Colon (tissue), 2 donors: ENCODE results near the gene GNPDA2.
"Not testable (repeated sequence)": the region's sequence is repeated elsewhere in the genome, so short reads cannot be mapped to it uniquely, and the experiment has no call there.

Experiments
- FAIRE-seq: peaks from 2 replicates; lab custom pipeline; 2012; peaks lifted over from hg19 to GRCh38; lab: Jason Lieb, UNC
- donor health status: control.
- donor health status: control.

GNPDA2 gene

DNA sequence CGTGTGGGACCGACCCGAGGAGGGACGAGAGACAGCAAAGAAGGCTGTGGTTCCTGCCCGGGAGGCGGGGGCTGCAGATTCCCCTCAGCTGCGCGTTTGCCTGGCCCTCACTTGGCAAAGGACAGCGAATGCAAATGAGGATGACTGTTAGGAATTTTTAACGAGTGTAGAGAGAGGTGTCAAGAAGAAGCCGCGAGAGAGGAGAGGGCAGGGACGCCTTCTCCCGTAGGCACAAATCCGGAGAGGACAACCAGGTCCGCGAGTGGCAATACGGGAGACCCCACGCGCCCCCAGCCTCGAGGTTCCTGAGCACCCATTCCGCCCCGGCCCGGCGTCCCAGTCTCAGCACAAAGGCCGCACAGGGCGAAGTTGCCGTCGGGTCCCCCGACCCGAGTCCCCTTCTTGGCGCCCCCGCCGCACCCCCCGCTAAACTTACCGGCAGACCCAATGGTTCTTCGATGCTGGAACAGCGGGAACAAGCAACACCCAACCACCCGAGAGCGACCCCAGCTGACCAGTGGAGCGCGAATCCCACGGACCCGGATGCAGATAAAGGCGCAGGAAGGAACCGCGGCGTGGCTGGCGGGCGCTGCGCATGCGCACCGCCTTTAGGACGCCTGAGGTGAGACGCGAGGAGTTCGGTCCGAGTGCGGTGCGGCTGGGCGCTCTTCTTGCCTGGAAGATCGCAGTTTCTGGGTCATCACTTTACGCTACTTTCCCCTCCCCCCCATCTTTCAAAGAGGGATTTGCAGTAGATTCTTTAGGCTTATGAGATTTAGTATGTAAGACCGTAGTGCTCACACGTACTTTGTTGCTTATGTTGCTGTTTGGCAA lies at the start of gene GNPDA2:
TSS of gene GNPDA2 (minus strand) at position 519 of the 834 bp plus-strand sequence. CDS start 4,349 bp downstream, outside the sequence.
- FAIRE-seq, result no peak

DNA sequence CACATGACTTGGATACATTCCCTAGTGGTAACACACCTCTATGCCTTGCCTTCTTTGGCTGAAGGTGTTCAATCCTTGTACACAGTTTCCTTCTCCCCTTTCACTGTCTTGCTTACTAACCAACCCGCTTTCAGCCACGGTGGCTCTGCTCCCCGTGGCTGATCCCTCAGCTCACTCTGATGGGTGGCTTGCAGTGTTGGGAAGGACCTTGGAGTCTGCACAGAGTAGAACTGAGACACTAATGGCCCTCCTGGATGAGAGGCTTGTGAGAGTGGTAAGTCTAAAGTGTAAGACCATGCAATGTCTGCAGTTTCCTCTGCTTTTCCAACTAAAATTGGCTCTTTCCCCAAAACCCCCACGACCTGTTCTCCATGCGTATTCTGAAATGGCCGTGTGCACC lies 46.0 kb upstream of the GNPDA2 start:
- no peak for FAIRE-seq

DNA sequence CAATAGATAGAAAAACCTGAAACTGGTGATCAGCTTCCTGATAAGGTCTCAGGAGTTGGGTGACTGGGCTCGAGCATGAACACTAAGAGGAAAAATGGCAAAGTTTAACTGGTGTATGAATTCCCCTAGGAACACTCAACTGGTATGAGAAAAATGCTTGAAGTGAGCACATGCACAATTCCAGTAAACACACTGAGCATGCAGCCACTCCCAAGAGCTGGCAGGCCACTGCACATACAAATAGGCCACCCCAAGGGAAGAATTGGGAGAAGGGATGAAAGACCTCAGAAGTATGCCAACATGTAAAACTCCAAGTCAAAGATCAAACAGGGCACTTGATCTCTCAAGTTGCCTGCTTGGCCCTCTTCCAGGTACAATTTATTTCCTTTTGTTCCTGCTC lies 45.4 kb upstream of the GNPDA2 start:
- no peak for FAIRE-seq

DNA sequence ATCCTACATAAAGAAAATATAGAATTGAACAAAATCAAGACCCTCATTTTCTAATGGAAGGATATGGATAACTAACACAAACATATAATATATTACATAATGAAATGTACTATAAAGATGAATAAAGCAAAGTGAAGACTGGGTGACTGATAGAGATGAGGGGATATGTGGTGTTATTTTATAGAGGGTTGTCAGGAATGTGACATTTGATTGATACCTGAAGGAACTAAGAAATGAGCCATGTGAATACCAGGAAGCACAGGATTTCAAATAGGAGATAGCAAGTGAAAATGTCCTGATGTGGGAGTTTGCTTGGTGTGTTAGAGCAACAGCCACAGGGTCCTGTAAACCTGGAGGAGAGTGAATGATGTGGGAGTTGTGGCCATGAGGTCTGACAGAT lies 40.1 kb upstream of the GNPDA2 start:
- FAIRE-seq, result no peak

DNA sequence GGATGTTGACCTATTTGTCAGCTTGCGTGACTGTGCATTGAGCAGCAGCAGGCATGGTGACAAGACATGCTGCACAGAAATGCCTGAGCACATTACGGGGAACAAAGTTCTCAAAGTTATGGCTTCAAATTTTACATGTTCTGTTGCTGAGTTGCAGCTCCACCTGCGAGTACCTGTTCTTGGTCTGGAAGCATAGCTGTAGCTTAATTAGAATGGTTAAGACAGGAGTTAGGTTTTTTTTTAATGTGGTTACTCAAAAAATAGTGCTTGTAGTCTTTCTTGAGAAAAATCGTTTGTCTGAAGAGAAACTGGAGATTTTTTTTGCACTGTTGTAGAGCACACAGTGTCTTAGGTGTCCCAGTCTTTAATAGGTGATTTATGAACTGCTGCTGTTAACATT lies 38.8 kb upstream of the GNPDA2 start:
- FAIRE-seq, result no peak

DNA sequence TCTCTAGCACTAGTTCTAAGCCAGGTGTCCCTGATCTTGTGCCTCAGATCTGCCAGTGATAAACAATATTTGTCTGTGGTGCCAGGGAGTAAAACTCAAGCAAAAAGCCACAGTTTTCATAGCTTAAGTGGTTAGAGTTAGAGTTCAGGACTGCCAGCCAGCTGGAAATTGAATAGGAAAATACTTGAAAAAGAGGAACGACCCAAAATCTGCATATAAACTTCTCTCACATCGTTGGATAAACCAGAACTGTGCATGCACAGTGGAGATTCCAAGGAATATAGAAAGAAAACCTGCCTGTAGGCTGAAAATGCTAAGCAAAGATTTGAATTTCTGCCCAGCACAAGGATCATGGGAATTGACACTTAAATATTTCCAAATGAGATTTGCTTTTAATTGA lies 35.0 kb upstream of the GNPDA2 start:
- no peak for FAIRE-seq

DNA sequence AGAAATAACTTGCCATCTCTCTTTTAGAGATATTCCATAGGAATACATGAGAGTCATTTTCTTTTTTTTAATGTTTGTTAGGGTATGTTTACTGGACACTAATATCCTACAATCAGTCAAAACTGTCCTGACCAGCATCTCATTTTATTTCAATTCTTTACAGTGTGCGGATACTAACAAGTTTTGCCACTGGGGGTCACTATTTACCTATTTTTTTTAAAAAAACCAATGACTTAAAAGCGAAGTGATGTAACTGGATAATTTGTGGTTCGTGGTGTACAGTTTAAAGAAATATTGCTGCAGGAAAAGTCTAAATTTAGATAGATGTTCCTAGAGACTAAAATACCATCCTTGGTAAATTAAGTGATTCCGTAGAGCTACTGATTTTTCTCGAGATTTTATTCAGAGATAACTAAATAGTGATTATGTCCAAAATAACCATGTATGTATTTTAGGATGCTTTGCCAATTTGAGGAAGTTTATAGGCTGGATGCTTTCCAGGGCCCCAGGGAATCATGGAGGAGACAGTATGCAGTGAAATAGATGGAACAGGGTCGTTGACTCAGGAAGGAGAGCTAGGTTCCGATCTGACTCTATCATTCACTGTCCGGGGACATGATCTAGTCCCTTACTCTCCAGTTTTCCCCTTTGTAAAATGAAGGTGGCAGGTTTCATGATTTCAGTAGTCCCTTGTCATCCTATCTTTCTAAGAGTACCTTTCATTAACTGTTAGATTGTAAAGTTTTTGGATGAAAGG lies 34.0 kb upstream of the GNPDA2 start:
- FAIRE-seq, result no peak

DNA sequence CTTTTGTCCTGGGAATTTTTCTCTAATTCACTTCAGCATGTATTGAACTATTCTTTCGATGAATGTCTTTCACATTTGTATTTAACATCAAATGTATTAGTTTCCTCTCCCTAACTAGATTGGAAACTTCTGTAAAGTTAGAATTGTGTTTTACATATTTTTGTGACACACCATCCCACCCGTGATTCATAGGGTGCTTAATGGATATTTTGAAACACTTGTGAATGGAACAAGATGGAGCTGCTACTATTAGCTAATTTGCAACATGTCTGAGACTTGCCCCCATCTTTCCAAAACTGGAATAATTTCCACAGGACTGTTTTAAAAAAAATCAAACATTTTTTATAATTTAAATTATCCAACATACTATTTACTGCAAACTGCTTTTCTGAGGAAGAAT lies 30.2 kb upstream of the GNPDA2 start:
- no peak for FAIRE-seq

DNA sequence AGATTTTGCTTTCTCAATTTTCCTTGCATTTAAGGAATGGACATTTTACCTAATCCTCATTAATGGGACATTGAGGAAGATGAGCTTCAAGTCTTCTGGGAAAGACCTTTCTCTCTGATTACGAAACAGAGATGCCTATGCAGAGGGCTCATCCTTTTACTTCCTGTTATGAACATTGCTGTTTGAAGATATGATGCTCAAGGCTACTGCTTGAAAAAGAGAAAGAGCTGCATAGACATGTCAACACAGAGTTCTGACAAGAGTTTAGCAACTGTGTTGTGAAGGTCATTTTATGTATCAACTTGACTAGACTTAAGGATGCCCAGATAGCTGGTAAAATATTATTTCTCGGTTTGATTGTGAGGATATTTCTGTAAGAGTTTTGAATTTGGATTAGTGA lies 13.8 kb upstream of the GNPDA2 start:
- no peak for FAIRE-seq

DNA sequence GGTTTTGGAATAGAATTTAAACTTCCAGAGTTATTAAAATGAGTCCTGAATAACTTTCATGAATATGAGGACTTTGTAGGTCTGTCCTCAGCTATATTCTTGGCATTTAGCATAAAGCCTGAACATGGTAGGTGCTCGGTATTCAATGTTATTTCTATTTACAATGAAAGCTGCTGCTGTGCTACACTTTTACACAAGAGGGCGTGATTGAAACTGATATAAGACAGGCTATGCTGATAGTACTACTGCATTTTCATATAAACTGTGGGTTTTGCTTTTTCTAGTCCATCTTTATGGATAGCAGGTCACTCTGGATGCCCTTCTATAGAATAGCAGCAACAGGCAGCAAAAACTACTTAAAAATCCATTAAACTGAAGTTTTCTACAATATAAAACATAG lies 12.3 kb upstream of the GNPDA2 start:
- FAIRE-seq, result no peak

DNA sequence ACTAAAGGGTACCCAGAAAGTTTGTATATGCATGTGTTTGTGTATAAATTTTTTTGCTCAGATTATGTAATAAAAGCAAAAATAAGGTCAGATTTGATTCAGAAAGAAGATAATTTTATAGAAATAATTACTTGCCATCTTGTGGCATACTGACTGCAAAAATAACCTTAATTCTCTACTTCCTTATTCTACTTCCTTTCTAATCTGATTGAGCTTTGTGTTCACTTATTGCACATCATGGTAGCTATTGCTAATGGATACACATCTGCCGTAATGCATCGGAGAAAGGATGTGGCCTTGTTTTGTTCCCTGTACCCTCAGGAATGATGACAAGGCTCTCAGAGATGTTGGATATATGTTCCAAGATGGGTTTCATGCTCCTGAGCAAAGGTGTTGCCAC lies 10.5 kb upstream of the GNPDA2 start:
- FAIRE-seq, result no peak

DNA sequence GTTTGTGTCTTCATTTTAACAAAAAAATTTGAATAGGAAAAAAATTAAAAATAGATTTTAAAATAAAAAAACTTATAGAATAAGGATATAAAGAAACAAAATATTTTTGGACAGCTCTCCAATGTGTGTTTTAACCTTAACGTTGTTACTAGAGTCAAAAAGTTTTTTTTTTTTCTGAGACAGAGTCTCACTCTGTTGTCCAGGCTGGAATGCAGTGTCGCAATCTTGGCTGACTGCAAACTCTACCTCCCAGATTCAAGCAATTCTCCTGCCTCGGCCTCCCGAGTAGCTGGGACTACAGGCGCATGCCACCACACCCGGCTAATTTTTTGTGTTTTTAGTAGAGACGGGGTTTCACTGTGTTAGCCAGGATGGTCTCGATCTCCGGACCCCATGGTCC lies 2.3 kb upstream of the GNPDA2 start:
- FAIRE-seq, result not testable (repeated sequence)

DNA sequence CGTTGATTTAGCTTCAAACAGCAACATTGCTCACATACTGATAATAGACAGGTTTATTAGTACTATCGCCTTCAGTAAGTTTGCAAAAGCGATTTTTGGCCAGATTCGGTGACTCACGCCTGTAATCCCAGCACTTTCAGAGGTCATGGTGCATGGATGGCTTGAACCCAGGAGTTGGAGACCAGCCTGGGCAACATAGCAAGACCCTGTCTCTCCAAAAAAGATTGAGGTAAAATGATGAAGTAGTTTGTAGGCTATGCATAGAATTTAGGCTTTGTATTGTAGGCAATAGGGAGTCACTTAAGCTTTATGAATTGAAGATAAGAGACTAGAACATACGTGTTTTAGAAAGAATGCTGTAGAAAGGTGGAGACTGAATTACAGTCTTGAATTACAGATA lies 1.1 kb upstream of the GNPDA2 start:
- no peak for FAIRE-seq

DNA sequence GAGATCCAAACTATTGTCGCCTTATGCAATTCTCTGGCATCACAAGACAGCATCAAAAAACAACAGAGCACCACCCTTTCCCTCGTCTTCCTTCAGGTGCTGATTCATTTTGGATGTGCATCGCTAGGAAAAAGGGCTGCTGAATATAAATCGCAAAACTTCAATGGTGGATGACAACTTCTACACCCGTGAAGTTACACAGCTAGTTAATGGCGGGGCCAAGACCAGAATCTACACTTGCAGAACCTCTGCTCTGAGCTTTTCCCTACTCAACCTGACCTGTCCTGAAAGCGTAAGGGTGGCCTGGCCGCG lies 674 bp downstream of the GNPDA2 start:
- no peak for FAIRE-seq

DNA sequence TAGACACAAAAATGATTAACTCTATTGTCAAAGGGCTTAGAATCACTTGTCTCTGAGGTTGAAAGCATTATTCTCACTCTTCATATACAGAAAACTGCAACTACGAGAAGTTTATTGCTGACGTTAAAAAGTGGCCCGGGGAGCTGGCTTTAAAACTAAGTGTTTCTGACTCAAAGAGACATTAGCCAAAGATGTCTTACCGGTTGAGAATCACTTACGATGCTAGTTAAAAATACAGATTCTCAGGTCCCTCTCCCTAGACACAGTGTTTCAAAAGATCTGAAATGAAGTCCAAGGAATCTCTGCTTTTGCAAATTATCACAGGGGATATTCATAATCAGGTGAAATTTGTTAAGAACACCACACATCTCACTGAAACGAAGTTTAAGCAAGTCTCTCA lies 1.2 kb downstream of the GNPDA2 start:
- no peak for FAIRE-seq

DNA sequence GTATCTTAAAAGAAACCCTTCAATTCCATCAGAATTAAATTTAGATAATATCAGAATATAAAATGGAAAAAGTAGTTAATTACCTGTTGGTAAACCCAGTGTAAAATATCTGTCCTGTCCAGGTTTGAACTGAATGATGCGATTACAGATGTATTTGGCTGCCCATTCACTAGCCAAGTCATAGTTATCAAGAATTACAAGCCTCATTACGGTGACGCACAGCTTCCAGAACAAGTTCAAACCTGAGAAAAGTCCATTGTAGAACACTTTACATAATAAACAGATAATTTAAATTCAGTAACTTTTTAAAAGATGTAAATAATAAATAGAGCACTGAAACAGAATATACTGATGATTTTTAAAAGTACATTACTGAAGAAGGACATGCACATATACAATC lies 4.4 kb downstream of the GNPDA2 start:
- FAIRE-seq, result no peak

DNA sequence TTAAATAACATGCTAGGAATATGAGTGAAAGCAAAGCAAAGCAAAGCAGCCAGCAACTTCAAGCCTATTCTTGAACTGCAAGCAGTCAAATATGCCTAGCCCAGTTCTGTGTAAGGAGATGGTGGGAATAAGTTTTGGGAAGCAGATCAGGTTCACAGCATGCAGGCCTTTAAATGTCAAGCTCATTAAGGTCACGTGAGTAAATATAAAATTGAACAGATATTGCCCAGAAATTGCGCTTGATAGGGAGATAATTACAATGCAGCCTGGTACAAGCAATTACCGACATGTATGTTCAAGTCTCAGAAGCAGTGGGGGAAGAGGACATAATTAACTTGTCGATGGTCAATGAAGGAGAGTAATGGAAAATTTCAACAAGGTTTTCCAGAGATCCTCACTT lies 6.0 kb downstream of the GNPDA2 start:
- FAIRE-seq, result no peak

DNA sequence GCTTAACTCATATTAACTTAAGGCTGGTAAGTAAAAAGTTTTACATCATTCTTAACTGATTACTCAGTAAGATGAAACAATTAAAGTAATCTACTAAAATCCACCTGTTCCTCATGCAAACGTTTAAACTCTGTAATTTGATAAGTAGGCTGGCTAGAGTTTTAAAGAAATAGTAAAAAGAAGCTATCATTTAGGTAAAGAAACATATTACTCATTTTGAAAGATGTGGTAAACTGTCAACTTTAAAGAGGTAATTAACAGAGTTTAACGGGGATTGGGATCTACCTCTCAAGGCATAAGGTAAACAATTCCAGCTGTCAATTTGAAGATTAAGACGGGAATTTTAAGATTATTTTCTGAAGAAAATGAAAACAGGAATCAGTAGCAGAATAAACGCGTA lies 9.8 kb downstream of the GNPDA2 start:
- no peak for FAIRE-seq

DNA sequence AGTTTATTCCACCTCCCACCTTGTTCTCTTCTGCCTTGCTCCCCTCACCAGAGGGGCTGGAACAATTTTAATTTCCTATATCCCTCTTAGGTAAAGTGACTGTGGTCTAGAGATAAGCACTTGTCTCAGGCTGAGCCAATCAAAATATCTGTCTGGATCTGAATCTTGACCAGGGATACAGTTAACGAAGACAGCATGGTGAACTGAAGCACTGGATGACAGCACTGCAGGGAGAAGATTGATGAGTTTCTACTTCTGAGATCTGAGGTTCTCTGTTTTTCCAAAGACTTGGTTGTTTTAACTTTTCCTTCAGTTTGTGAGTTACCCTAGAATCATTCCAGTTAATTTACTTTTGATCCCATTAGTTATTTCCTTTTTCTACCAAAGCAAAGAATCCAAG lies 13.2 kb downstream of the GNPDA2 start:
- FAIRE-seq, result no peak

DNA sequence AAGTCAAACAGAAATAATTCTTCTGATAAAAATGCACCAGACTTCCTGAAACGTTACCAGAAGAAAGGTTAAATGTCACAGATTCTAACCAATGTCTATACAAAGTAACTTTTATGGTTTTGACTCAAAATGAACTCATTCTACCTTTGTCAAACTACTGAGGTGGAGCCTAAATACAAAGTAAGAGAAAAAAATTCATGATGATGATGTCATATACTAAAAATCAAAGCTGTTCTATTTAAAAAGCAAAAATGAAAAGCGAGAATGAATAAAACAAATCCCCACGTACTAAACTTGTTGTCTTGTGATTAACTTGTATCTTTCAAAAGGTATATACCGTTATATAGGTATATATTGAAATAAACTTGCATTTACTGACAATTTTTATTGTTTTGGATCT lies 21.7 kb downstream of the GNPDA2 start:
- FAIRE-seq, result no peak

DNA sequence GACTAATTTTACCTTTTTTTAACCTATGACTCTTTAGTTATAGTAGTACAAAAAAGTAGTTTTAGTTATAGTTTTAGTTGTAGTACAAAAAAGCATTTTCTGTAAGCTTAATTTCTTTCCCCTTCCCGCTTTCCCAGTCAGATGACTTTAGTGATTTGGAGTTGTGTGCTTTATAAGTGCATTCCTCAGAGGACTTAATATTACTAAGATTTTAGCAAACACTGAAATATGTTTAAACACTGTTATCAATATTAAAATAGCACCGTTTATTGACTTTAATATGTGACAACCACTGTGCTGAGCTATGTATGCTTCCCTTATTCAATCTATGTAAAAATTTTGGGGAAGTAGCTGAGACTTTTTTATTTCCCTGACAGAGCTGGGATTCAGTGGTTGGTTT lies 25.3 kb downstream of the GNPDA2 start:
- FAIRE-seq, result no peak

DNA sequence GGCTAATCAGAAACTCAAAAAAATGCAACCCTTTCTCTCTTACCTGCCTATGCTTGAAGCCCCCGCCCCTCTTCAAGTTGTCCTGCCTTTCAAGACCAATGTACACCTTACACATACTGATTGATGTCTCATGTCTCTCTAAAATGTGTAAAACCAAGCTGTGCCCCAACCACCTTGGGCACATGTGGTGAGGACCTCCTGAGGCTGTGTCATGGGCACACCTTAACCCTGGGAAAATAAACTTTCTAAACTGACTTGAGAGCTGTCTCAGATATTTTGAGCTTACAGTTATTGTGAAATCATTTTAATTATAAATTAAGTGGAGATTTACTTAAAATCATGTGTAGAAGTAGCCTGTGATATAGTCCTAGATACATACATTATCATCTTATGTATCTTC lies 25.9 kb downstream of the GNPDA2 start:
- FAIRE-seq, result no peak

DNA sequence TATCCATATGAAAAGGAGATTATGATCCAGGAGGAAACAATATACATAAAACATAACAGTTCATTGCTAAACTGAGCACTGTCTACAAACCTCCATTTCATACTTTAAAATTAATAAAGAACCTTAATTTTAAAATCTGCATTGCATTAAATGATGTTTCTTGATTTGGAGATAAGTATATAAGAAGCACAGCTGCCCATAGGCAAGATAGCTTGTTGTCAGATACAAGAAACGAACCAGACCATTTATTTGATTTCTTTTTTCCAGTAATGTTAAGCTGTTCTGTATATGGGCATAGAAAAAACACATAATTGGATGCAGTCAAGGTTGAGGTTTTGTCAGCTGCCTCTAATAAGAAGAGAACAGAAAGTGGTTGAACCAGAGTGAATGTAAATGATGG lies 41.7 kb downstream of the GNPDA2 start:
- no peak for FAIRE-seq

DNA sequence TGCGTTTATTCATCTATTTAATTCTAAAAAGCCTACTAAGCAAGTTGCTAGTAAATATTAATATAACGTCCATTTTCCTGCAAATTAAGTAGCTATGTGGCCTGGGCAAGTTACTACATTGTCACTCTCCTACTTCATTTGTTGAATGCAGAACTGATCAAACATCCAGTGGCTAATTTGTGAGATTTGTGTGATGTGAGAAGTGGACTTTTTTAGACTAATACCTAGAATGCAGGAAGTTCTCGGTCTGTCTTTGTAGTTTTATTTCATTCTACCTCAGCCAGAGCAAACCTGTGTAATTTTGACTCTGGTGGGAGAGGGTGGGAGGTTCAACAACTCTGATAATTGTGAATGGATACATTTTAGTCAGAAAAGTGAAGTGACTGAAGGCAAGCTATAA lies 47.3 kb downstream of the GNPDA2 start:
- FAIRE-seq, result no peak
